ENCODE results near the gene SLC2A13. TPM values are rescaled to one million over a fixed set of nuclear protein-coding genes. Genes with fewer than 3 reads are reported as not detected.

Gene SLC2A13
- total and polyA plus RNA-seq, 8 donors, result 0.93 to 87.5 (median 4.0) TPM

DNA sequence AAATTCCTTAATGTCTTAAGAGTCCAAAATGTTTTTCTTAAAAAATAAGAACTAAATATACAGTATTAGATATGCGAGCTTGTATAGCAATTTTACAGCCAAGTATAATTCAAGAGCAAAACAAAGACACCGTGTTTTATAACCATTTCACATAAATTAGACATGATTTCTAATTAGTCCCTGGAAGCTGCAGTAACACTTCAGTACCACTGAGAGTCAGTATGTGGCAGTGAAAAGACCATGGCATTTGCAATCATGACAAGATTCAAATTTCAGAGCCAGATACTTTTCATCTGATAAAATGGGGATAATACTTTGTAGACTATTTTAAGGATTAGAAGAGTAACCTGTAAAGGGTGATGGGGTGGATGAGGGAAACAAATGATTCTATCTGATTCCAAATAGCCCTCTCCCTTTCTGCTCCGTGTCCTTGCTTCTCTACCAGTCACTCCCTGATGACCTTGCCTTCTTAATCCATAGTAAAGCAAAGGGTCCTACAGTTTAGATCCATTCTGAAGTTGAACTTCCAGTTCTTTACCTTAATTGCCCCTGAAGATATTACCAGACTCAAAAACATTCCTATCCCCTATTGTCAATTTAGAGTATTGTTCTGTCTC lies 340.8 kb downstream of the SLC2A13 start:
- Histone ChIP-seq H3K9me3 (no peaks in the 10 kb centered on the region), H3K27me3 (no peaks in the 10 kb centered on the region), H3K4me3 (no peak overlapping the region), H3K4me1 (no peaks in the 10 kb centered on the region), H3K27ac (no peak overlapping the region), H3K36me3 (peaks cover 0 to 15% (median 8%) of the 10 kb centered on the region in 4 donors)
- DNase-seq, result peak in 1 of 2 donors; percentile 64
- intact Hi-C loops (cut with DNase I; ENCODE audit: low total_unique reads), result loop anchor here (10.0 kb wide), 1 partner anchor 230 kb away; no protein-coding TSS in a partner anchor
- TF ChIP-seq POLR2A (IDR thresholded peaks at IDR 0.05) (no peak), CTCF (IDR thresholded peaks at IDR 0.05) (peak in 5 of 7 experiments; percentile 26 to 74 (median 65))
- 52 to 56% (median 55%) methylated on average over 3 of the region's 3 CpGs for WGBS, 5 donors

- TF ChIP-seq CTCF (IDR thresholded peaks at IDR 0.05) (no peak), POLR2A (IDR thresholded peaks at IDR 0.05) (no peak), EP300 (IDR thresholded peaks at IDR 0.05) (no peak), POLR2AphosphoS5 (IDR thresholded peaks at IDR 0.05) (no peak)
- WGBS, 5 donors, result 93 to 100% (median 97%) methylated on average over 2 of the region's 2 CpGs
- Histone ChIP-seq H3K27ac (no peak overlapping the region), H3K36me3 (peaks cover 0 to 15% (median 8%) of the 10 kb centered on the region in 4 donors), H3K4me3 (no peak overlapping the region), H3K4me1 (no peaks in the 10 kb centered on the region), H3K9me3 (no peaks in the 10 kb centered on the region), H3K27me3 (no peaks in the 10 kb centered on the region)
- intact Hi-C loops (cut with DNase I; ENCODE audit: low total_unique reads), result loop anchor here (10.0 kb wide), 1 partner anchor 231 kb away; no protein-coding TSS in a partner anchor
- no peak for DNase-seq
Observed at GRCh38 chr12:39763890-39764169, 342.1 kb downstream of the SLC2A13 start.

DNA sequence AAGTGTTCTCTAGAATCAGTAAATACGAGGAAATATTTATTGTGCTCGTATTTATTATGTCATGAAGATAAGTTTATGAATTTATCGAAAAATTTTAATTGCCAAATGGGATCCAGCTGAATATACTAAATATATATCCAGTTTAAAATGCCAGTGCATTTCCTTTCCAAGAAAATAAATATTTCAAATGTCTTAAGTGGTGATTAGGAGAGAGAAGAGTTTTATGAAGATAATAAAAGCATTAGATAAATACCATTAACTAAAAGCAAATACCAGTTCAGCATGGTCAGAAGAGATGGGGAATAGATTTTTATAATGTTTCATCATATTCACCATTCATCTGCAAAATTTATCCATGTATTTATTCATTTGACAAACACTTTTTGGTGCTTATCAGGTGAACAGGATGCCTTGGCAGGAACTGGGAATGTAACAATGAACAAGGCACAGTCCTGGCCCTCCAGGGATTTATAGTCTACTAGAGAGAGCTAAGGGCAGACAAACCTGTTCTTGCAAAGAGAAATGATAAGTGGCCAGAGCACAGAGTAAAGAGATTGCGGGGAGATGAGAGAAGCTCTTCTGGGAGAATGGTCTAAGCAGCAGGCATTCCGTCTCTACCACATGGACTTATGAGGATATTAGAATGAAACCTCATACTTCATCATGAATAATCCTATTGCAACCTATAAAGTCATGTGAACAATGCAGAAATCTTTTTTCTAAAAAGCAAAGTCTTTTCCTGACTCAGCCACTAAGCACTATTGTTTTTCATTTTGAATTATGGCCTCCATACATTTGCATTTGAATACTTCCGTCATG lies 342.6 kb downstream of the SLC2A13 start:
- H3K4me3 ChIP-seq, result no peak overlapping the region
- intact Hi-C loops (cut with DNase I; ENCODE audit: low total_unique reads), result loop anchor here (10.0 kb wide), 1 partner anchor 232 kb away; no protein-coding TSS in a partner anchor

GRCh38 chr12:39755478-39755877 lies 350.4 kb downstream of the SLC2A13 start:
- H3K27ac ChIP-seq, result no peak overlapping the region
- H3K4me3 ChIP-seq, result no peak overlapping the region
- no peaks in the 10 kb centered on the region for H3K27me3 ChIP-seq
- DNase-seq, result no peak
- WGBS, 5 donors, result 90 to 91% (median 90%) methylated on average over 2 of the region's 2 CpGs
- no peaks in the 10 kb centered on the region for H3K9me3 ChIP-seq
- intact Hi-C loops (cut with DNase I; ENCODE audit: low total_unique reads), result no loop called here
- H3K36me3 ChIP-seq, result peaks cover 0 to 3% (median 0%) of the 10 kb centered on the region in 4 donors
- H3K4me1 ChIP-seq, result no peaks in the 10 kb centered on the region
- TF ChIP-seq CTCF (IDR thresholded peaks at IDR 0.05) (no peak), POLR2AphosphoS5 (IDR thresholded peaks at IDR 0.05) (no peak), EP300 (IDR thresholded peaks at IDR 0.05) (no peak), POLR2A (IDR thresholded peaks at IDR 0.05) (no peak)

More for the DNA sequence above, 342.6 kb downstream of the SLC2A13 start:
- Histone ChIP-seq H3K27me3 (no peaks in the 10 kb centered on the region), H3K36me3 (peaks cover 0 to 15% (median 8%) of the 10 kb centered on the region in 4 donors), H3K27ac (no peak overlapping the region), H3K4me1 (no peaks in the 10 kb centered on the region), H3K9me3 (no peaks in the 10 kb centered on the region)
- TF ChIP-seq EP300 (IDR thresholded peaks at IDR 0.05) (no peak), CTCF (IDR thresholded peaks at IDR 0.05) (no peak), POLR2AphosphoS5 (IDR thresholded peaks at IDR 0.05) (no peak), POLR2A (IDR thresholded peaks at IDR 0.05) (no peak)
- 81 to 86% (median 83%) methylated on average over 6 of the region's 6 CpGs for WGBS, 5 donors
- DNase-seq, result no peak
